GM19099 (cell line): ENCODE measurements around the gene PLEKHA6.

Source experiments
- POLR2A ChIP-seq: IDR thresholded peaks from 3 replicates; pipeline ENCODE4 v1.6.1; 2011; ENCODE audit warnings: low read depth; ENCODE audit not compliant: insufficient read length; ENCODE audit errors: extremely low read depth

Gene PLEKHA6

GRCh38 chr1:204390751-204391466 lies 31.2 kb upstream of the PLEKHA6 start:
- TF ChIP-seq POLR2A: no peak

- no peak for TF ChIP-seq POLR2A
Measured at GRCh38 chr1:204385727-204386126, 26.0 kb upstream of the PLEKHA6 start.

- TF ChIP-seq POLR2A: no peak
Measured at GRCh38 chr1:204384636-204385352, 25.1 kb upstream of the PLEKHA6 start.

- TF ChIP-seq POLR2A: no peak
Measured at GRCh38 chr1:204383163-204383904, 23.6 kb upstream of the PLEKHA6 start.

- TF ChIP-seq POLR2A: no peak
Measured at GRCh38 chr1:204382714-204383083, 23.0 kb upstream of the PLEKHA6 start.

GRCh38 chr1:204380293-204380831 lies 20.6 kb upstream of the PLEKHA6 start:
- TF ChIP-seq POLR2A: no peak

GRCh38 chr1:204377800-204378668 lies 18.3 kb upstream of the PLEKHA6 start:
- no peak for TF ChIP-seq POLR2A

GRCh38 chr1:204376919-204377799 lies 17.4 kb upstream of the PLEKHA6 start:
- TF ChIP-seq POLR2A: no peak

GRCh38 chr1:204376465-204376864 lies 16.7 kb upstream of the PLEKHA6 start:
- TF ChIP-seq POLR2A: no peak

- TF ChIP-seq POLR2A: no peak
Measured at GRCh38 chr1:204373911-204374310, 14.2 kb upstream of the PLEKHA6 start.

- no peak for TF ChIP-seq POLR2A
Measured at GRCh38 chr1:204370176-204370575, 10.4 kb upstream of the PLEKHA6 start.

GRCh38 chr1:204368996-204369726 lies 9.4 kb upstream of the PLEKHA6 start:
- no peak for TF ChIP-seq POLR2A

GRCh38 chr1:204367956-204368355 lies 8.2 kb upstream of the PLEKHA6 start:
- no peak for TF ChIP-seq POLR2A
